ENCODE measurements around the gene PHLDB2. TPM values are rescaled to one million over a fixed set of nuclear protein-coding genes. Genes with fewer than 3 reads are reported as not detected.

The PHLDB2 gene
- total RNA-seq, 1 experiment from 2014 or later: 13.2 TPM

DNA sequence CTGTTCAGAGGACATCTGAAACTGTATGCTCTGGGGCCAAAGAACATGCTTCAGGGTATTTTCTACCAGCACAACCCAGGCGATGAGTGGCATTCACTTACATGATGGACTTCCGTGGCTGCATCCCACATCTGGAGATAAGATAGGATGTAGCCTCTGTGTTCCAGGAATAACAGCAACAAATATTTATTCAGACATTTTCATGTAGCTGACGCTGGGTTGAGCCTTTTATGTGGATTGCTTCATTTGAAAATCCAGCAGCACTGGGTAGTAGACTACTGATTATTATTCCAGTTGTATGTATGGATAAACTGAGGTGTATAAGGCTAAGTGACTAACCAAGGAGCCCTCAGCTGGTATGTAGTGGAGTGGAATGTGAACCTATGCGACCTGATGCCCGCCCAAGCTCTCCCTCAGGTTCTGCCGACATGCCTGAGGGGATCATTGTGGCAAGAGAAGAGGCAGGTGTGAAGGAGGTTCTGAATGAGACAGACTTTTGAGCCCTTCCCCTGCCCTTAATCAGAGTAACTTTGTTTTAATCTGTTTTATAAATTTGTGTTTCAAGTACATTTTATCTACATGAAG, 93.9 kb downstream of the PHLDB2 start:
- Histone ChIP-seq H2BK5ac (ENCODE audit: insufficient read length, low read length) (no peak overlapping the region), H3K4me2 (ENCODE audit: insufficient read depth, insufficient read length, low read length) (no peak overlapping the region), H2AFZ (ENCODE audit: low read length) (no peak overlapping the region), H3K27me3 (ENCODE audit: insufficient read depth, low read length) (no peaks in the 10 kb centered on the region; the same call in 1 of the 2 replicates), H3K18ac (ENCODE audit: insufficient read length, low read depth, low read length) (no peak overlapping the region), H3K4me1 (ENCODE audit: insufficient read depth, low read length) (peaks cover 9% of the 10 kb centered on the region; the same call in 1 of the 2 replicates), H2BK120ac (ENCODE audit: low read depth, low read length, poor library complexity, severe bottlenecking) (no peak overlapping the region), H3K27ac (ENCODE audit: insufficient read length, low read depth, low read length) (no peak overlapping the region), H3K79me1 (ENCODE audit: insufficient read depth, low read depth, low read length, poor library complexity, severe bottlenecking) (no peaks in the 10 kb centered on the region), H3K14ac (ENCODE audit: insufficient read depth, low read length) (no peak overlapping the region), H2AK5ac (ENCODE audit: insufficient read length, low read length) (no peak overlapping the region), H3K9ac (ENCODE audit: extremely low read depth, insufficient read length, low read length) (no peak overlapping the region), H3K9me3 (ENCODE audit: control insufficient read depth, low read depth, low read length) (no peaks in the 10 kb centered on the region), H3K4ac (ENCODE audit: low read depth, low read length) (no peak overlapping the region), H4K5ac (ENCODE audit: insufficient read length, low read depth, low read length) (no peak overlapping the region), H4K20me1 (ENCODE audit: control insufficient read depth, insufficient read depth, insufficient read length) (no peaks in the 10 kb centered on the region), H3T11ph (ENCODE audit: low read length) (no peak overlapping the region), H2BK15ac (ENCODE audit: low read depth, low read length) (no peak overlapping the region), H3K23me2 (ENCODE audit: insufficient read length, low read depth, low read length, poor library complexity, severe bottlenecking) (no peaks in the 10 kb centered on the region), H3K56ac (ENCODE audit: insufficient read length, low read depth, low read length) (no peak overlapping the region), H3K79me2 (ENCODE audit: insufficient read depth, low read length) (no peaks in the 10 kb centered on the region), H3K23ac (ENCODE audit: insufficient read length, low read depth, low read length) (no peak overlapping the region), H2BK20ac (ENCODE audit: low read depth, low read length, poor library complexity, severe bottlenecking) (no peak overlapping the region), H4K91ac (ENCODE audit: insufficient read length, low read depth, low read length) (no peak overlapping the region), H2BK12ac (ENCODE audit: insufficient read length, low read depth, low read length) (no peak overlapping the region), H4K8ac (replicated peaks; ENCODE audit: insufficient read length, low read depth, low read length) (no peak overlapping the region)
- Mint-ChIP-seq H3K4me3 (no peak overlapping the region), H3K36me3 (ENCODE audit: insufficient read depth in 1 of 3, low read depth in 3 of 3) (peaks cover 0 to 2% (median 0%) of the 10 kb centered on the region in 3 experiments; a peak in 2 of 7 replicates), H3K4me1 (peaks cover 33 to 35% of the 10 kb centered on the region in 2 experiments), H3K27ac (no peak overlapping the region), H3K27me3 (ENCODE audit: low read depth) (peaks cover 11% of the 10 kb centered on the region), H3K9me3 (no peaks in the 10 kb centered on the region; a peak in 1 of 5 replicates)
- TF ChIP-seq, protein P1, sequence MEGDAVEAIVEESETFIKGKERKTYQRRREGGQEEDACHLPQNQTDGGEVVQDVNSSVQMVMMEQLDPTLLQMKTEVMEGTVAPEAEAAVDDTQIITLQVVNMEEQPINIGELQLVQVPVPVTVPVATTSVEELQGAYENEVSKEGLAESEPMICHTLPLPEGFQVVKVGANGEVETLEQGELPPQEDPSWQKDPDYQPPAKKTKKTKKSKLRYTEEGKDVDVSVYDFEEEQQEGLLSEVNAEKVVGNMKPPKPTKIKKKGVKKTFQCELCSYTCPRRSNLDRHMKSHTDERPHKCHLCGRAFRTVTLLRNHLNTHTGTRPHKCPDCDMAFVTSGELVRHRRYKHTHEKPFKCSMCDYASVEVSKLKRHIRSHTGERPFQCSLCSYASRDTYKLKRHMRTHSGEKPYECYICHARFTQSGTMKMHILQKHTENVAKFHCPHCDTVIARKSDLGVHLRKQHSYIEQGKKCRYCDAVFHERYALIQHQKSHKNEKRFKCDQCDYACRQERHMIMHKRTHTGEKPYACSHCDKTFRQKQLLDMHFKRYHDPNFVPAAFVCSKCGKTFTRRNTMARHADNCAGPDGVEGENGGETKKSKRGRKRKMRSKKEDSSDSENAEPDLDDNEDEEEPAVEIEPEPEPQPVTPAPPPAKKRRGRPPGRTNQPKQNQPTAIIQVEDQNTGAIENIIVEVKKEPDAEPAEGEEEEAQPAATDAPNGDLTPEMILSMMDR (conservative IDR thresholded peaks at IDR 0.05): no peak
- DNase-seq: no peak
- no CpG with 5 or more reads among the region's 6 CpGs for WGBS (ENCODE audit: extremely low coverage, insufficient read length, low lambda C conversion rate)

All from H9 (cell line).